ENCODE data around the gene C17orf107.
A peak's percentile ranks its signal among the peaks of the same experiment; 100 is the strongest.

The C17orf107 gene

DNA sequence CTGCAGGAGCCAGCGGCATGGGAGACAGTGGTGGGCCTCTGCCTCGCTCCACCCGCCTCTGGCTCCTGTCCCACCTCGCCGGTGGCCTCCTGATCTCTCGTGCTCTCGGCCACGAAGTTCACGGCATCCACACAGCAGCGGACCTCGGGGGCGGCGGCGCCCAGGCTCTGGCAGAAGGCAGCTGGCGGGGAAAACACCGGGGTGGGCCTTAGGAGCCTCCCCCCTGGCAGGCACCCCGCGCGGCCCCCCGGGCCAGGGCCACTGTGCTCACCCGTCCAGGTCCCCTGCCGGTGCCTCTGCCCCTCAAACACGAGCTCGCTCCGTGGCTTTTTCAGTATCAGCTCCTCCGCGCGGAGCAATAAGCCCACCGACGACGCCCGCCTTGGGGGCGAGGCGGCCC lies 409 bp upstream of the C17orf107 start:
- Histone ChIP-seq H3K9me2 (ENCODE audit: low read depth, low read length) (no peaks in the 10 kb centered on the region), H3K27me3 (ENCODE audit: insufficient read depth, low read length) (no peaks in the 10 kb centered on the region), H3K9ac (ENCODE audit: low read length) (no peak overlapping the region), H3K4me1 (ENCODE audit: insufficient read depth, low read length, severe bottlenecking) (peaks cover 35% of the 10 kb centered on the region), H3K9me3 (ENCODE audit: low read length) (no peaks in the 10 kb centered on the region), H3K36me3 (ENCODE audit: insufficient read depth, low read length) (peaks cover 27% of the 10 kb centered on the region), H2AFZ (ENCODE audit: low read length) (no peak overlapping the region), H3K79me2 (ENCODE audit: insufficient read depth, low read length) (no peaks in the 10 kb centered on the region), H4K20me1 (ENCODE audit: insufficient read depth, low read length) (no peaks in the 10 kb centered on the region), H3F3A (ENCODE audit: insufficient read depth, low read length) (no peaks in the 10 kb centered on the region), H3K4me2 (ENCODE audit: low read length) (peak overlapping the region; percentile 76), H3K27ac (ENCODE audit: low read depth, low read length, poor library complexity, severe bottlenecking) (no peak overlapping the region), H3K4me3 (ENCODE audit: low read depth, low read length, poor library complexity, severe bottlenecking) (peak overlapping the region; percentile 46)
- TF ChIP-seq, protein P1, sequence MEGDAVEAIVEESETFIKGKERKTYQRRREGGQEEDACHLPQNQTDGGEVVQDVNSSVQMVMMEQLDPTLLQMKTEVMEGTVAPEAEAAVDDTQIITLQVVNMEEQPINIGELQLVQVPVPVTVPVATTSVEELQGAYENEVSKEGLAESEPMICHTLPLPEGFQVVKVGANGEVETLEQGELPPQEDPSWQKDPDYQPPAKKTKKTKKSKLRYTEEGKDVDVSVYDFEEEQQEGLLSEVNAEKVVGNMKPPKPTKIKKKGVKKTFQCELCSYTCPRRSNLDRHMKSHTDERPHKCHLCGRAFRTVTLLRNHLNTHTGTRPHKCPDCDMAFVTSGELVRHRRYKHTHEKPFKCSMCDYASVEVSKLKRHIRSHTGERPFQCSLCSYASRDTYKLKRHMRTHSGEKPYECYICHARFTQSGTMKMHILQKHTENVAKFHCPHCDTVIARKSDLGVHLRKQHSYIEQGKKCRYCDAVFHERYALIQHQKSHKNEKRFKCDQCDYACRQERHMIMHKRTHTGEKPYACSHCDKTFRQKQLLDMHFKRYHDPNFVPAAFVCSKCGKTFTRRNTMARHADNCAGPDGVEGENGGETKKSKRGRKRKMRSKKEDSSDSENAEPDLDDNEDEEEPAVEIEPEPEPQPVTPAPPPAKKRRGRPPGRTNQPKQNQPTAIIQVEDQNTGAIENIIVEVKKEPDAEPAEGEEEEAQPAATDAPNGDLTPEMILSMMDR (IDR thresholded peaks at IDR 0.05; ENCODE audit: low read length), result no peak
- TF ChIP-seq EZH2 (IDR thresholded peaks at IDR 0.05; ENCODE audit: borderline replicate concordance, low read length), result no peak

- no peaks in the 10 kb centered on the region for H3K27me3 ChIP-seq (ENCODE audit: insufficient read depth, low read length)
- H4K20me1 ChIP-seq (ENCODE audit: insufficient read depth, low read length), result no peaks in the 10 kb centered on the region
- no peaks in the 10 kb centered on the region for H3F3A ChIP-seq (ENCODE audit: insufficient read depth, low read length)
- H3K27ac ChIP-seq (ENCODE audit: low read depth, low read length, poor library complexity, severe bottlenecking), result no peak overlapping the region
- H3K4me3 ChIP-seq (ENCODE audit: low read depth, low read length, poor library complexity, severe bottlenecking), result peak overlapping the region; percentile 58
- no peak for TF ChIP-seq EZH2 (IDR thresholded peaks at IDR 0.05; ENCODE audit: borderline replicate concordance, low read length)
- TF ChIP-seq, protein P1 (IDR thresholded peaks at IDR 0.05; ENCODE audit: low read length), result no peak
- H3K9me3 ChIP-seq (ENCODE audit: low read length), result no peaks in the 10 kb centered on the region
- H3K4me2 ChIP-seq (ENCODE audit: low read length), result peak overlapping the region; percentile 76
- H3K4me1 ChIP-seq (ENCODE audit: insufficient read depth, low read length, severe bottlenecking), result peaks cover 35% of the 10 kb centered on the region
- peak overlapping the region; percentile 35; the same call in 1 of the 2 replicates for H3K9ac ChIP-seq (ENCODE audit: low read length)
- no peak overlapping the region; the same call in 1 of the 2 replicates for H2AFZ ChIP-seq (ENCODE audit: low read length)
- peaks cover 14% of the 10 kb centered on the region for H3K36me3 ChIP-seq (ENCODE audit: insufficient read depth, low read length)
- no peaks in the 10 kb centered on the region for H3K79me2 ChIP-seq (ENCODE audit: insufficient read depth, low read length)
- no peaks in the 10 kb centered on the region for H3K9me2 ChIP-seq (ENCODE audit: low read depth, low read length)
Measured at GRCh38 chr17:4900231-4901107, 1.1 kb downstream of the C17orf107 start.

- Histone ChIP-seq H4K20me1 (ENCODE audit: insufficient read depth, low read length) (no peaks in the 10 kb centered on the region), H3K4me2 (ENCODE audit: low read length) (peak overlapping the region; percentile 76), H3K27ac (ENCODE audit: low read depth, low read length, poor library complexity, severe bottlenecking) (no peak overlapping the region), H3K27me3 (ENCODE audit: insufficient read depth, low read length) (no peaks in the 10 kb centered on the region), H3F3A (ENCODE audit: insufficient read depth, low read length) (no peaks in the 10 kb centered on the region), H3K4me3 (ENCODE audit: low read depth, low read length, poor library complexity, severe bottlenecking) (peak overlapping the region; percentile 58), H3K9ac (ENCODE audit: low read length) (peak overlapping the region; percentile 35; the same call in 1 of the 2 replicates), H3K9me2 (ENCODE audit: low read depth, low read length) (no peaks in the 10 kb centered on the region), H3K36me3 (ENCODE audit: insufficient read depth, low read length) (peaks cover 9% of the 10 kb centered on the region; the same call in 1 of the 2 replicates), H3K9me3 (ENCODE audit: low read length) (no peaks in the 10 kb centered on the region), H2AFZ (ENCODE audit: low read length) (no peak overlapping the region), H3K79me2 (ENCODE audit: insufficient read depth, low read length) (no peaks in the 10 kb centered on the region), H3K4me1 (ENCODE audit: insufficient read depth, low read length, severe bottlenecking) (peaks cover 35% of the 10 kb centered on the region)
- TF ChIP-seq EZH2 (IDR thresholded peaks at IDR 0.05; ENCODE audit: borderline replicate concordance, low read length), result no peak
- TF ChIP-seq, protein P1 (IDR thresholded peaks at IDR 0.05; ENCODE audit: low read length), result no peak
Measured at GRCh38 chr17:4901108-4901647, 1.8 kb downstream of the C17orf107 start.
